OCI-LY7 (cell line): ENCODE measurements around the gene CISH. TPM values are rescaled to one million over a fixed set of nuclear protein-coding genes. Genes with fewer than 3 reads are reported as not detected.

Source experiments
- Bru-seq: library from RNA; stranded (reverse); fragments of 400-500 nt; gene quantifications from one replicate; lab custom pipeline; 2021; lab: Mats Ljungman, UMichigan
- BruChase-seq, 2 experiments: library from RNA; stranded (reverse); fragments of 400-500 nt; gene quantifications; one replicate each; lab custom pipeline; 2021; lab: Mats Ljungman, UMichigan
- BruUV-seq: library from RNA; stranded (reverse); fragments of 400-500 nt; replicated peaks from 2 replicates; lab custom pipeline; 2021; lab: Mats Ljungman, UMichigan
- CTCF ChIA-PET: fragments of 300-600 bp; sonication (Branson Sonifier 250); formaldehyde crosslinking; loops from one replicate; lab custom pipeline; 2022; ENCODE audit warnings: antibody characterized with exemption; ENCODE audit not compliant: unreplicated experiment; lab: Charles Lee
- POLR2A ChIA-PET: fragments of 300-600 bp; sonication (Branson Sonifier 250); formaldehyde crosslinking; loops from one replicate; lab custom pipeline; 2022; ENCODE audit warnings: antibody characterized with exemption; lab: Charles Lee
- DNase-seq: peaks from one replicate; pipeline ENCODE4 v3.0.0-alpha.2; 2015; ENCODE audit warnings: low spot score
- H2AFZ ChIP-seq: fragments of 200-600 bp; sonication (generic), shearing (Covaris generic); 2 replicates; pipeline ENCODE4 v1.6.1; 2014; ENCODE audit warnings: mild to moderate bottlenecking, antibody characterized with exemption, low read length, moderate library complexity
- H3K27ac ChIP-seq: fragments of 200-600 bp; sonication (generic); 2 replicates; pipeline ENCODE4 v1.5.1; 2014; ENCODE audit warnings: mixed run types, low read depth, mild to moderate bottlenecking, moderate library complexity, low read length, inconsistent platforms; ENCODE audit not compliant: poor library complexity, severe bottlenecking
- H3K36me3 ChIP-seq: fragments of 200-600 bp; sonication (generic); 2 replicates; pipeline ENCODE4 v1.6.1; 2014; ENCODE audit warnings: mild to moderate bottlenecking, antibody characterized with exemption, low read length, moderate library complexity, mixed read lengths; ENCODE audit not compliant: insufficient read depth
- H3K4me1 ChIP-seq: fragments of 200-600 bp; sonication (generic); 2 replicates; pipeline ENCODE4 v1.5.1; 2014; ENCODE audit warnings: mild to moderate bottlenecking, low read length; ENCODE audit not compliant: insufficient read depth, poor library complexity, severe bottlenecking
- H3K4me2 ChIP-seq: fragments of 200-600 bp; sonication (generic); 2 replicates; pipeline ENCODE4 v1.6.1; 2014; ENCODE audit warnings: mild to moderate bottlenecking, low read length
- H3K4me3 ChIP-seq: fragments of 200-600 bp; sonication (generic); 2 replicates; pipeline ENCODE4 v1.5.1; 2014; ENCODE audit warnings: mild to moderate bottlenecking, low read depth, low read length; ENCODE audit not compliant: poor library complexity, severe bottlenecking
- H3K79me2 ChIP-seq: fragments of 200-600 bp; sonication (generic); 2 replicates; pipeline ENCODE4 v1.6.1; 2016; ENCODE audit warnings: low read depth, mild to moderate bottlenecking, low read length, moderate library complexity, mixed read lengths; ENCODE audit not compliant: insufficient read depth
- H3K9me2 ChIP-seq: fragments of 200-600 bp; sonication (generic); 2 replicates; pipeline ENCODE4 v1.6.1; 2016; ENCODE audit warnings: mild to moderate bottlenecking, low read length, mixed read lengths; ENCODE audit not compliant: insufficient read depth
- H3K9me3 ChIP-seq: fragments of 200-600 bp; sonication (generic); 2 replicates; pipeline ENCODE4 v1.6.1; 2014; ENCODE audit warnings: mild to moderate bottlenecking, mixed run types, low read length, mixed read lengths
- H4K20me1 ChIP-seq: fragments of 200-600 bp; sonication (generic); 2 replicates; pipeline ENCODE4 v1.6.1; 2014; ENCODE audit warnings: mild to moderate bottlenecking, antibody characterized with exemption, low read length, moderate library complexity, mixed read lengths; ENCODE audit not compliant: insufficient read depth
- CTCF ChIP-seq: fragments of 200-600 bp; sonication (generic); conservative IDR thresholded peaks from 2 replicates; pipeline ENCODE4 v1.5.1; 2014; ENCODE audit warnings: mild to moderate bottlenecking, antibody characterized with exemption, low read length, moderate library complexity, mixed read lengths
- EZH2phosphoT487 ChIP-seq: fragments of 200-600 bp; sonication (generic); IDR thresholded peaks from 2 replicates; pipeline ENCODE4 v1.6.1; 2018; ENCODE audit warnings: low read depth, borderline replicate concordance, mild to moderate bottlenecking, mixed run types, antibody characterized with exemption, low read length, moderate library complexity, mixed read lengths
- intact Hi-C: fragments of 100-400 bp; cut with micrococcal nuclease; formaldehyde crosslinking; loops from one replicate; pipeline ENCODE4 v1.10.0; 2022; ENCODE audit not compliant: unreplicated experiment
- long read RNA-seq: library from polyadenylated mRNA; stranded (forward); transcript quantifications from one replicate; pipeline ENCODE4 v2.0.0, GENCODE V29; 2022
- total RNA-seq, 2 experiments: library from RNA; depleted of rRNA in 1 of 2; stranded (reverse); fragments of >200 nt in 1 of 2; shearing (Covaris generic) in 1 of 2; gene quantifications; 2 replicates each; pipeline ENCODE4 v1.2.3, GENCODE V29; 2014 to 2022

Gene CISH
- total RNA-seq (2014; rRNA removed; shearing (Covaris generic)) (0.05 TPM in 1 of 2 replicates, not detected in the other), total RNA-seq (2022) (not detected in 2 replicates), Bru-seq, nascent RNA (percentile 13 among the genes with signal in this experiment), BruChase-seq, experiment 1, labeled RNA remaining after a 6-hour chase (not detected), BruChase-seq, experiment 2, labeled RNA remaining after a 2-hour chase (not detected)
- long read RNA-seq, full-length matches to known transcripts: 1 of 1 reads
- long read RNA-seq, partial matches to known transcripts: 0 of 1 reads
- long read RNA-seq, other reads (novel, unspliced or antisense): 0 of 1 reads

GRCh38 chr3:50611464-50612233 is at the start of gene CISH:
Gene CISH (minus strand): TSS chr3:50611774. CDS start chr3:50611650, 124 bp downstream.
- Histone ChIP-seq H3K4me3 (peak within 1 kb of the TSS; percentile 68), H4K20me1 (no peaks in the 10 kb centered on the region), H3K9me2 (no peaks in the 10 kb centered on the region), H3K4me1 (peaks cover 7% of the 10 kb centered on the region), H3K79me2 (no peaks in the 10 kb centered on the region), H3K36me3 (no peaks in the 10 kb centered on the region), H2AFZ (peak within 1 kb of the TSS; percentile 66), H3K27ac (no peak within 1 kb of the TSS), H3K9me3 (no peaks in the 10 kb centered on the region), H3K4me2 (peak within 1 kb of the TSS; percentile 90)
- CTCF ChIA-PET: interaction anchor here (0.6 to 1.7 kb wide), 2 partner anchors 41 to 52 kb away, joined by 3 read pairs; no protein-coding TSS in a partner anchor
- no peak for TF ChIP-seq EZH2phosphoT487
- TF ChIP-seq CTCF: peak; percentile 72
- peak; percentile 78 for DNase-seq
- intact Hi-C loops: loop anchor here (5.0 to 10.0 kb wide), 2 partner anchors 59 to 363 kb away; no protein-coding TSS in a partner anchor
- BruUV-seq: no TSS peak
- POLR2A ChIA-PET: interaction anchor here (0.7 to 1.0 kb wide), 3 partner anchors 9 to 43 kb away, joined by 3 read pairs; no protein-coding TSS in a partner anchor

GRCh38 chr3:50660386-50660785 is 48.8 kb upstream of the CISH start:
- Histone ChIP-seq H3K4me2 (no peak overlapping the region), H3K4me3 (no peak overlapping the region), H3K9me3 (no peaks in the 10 kb centered on the region), H3K27ac (no peak overlapping the region), H3K9me2 (no peaks in the 10 kb centered on the region), H3K79me2 (no peaks in the 10 kb centered on the region), H3K36me3 (no peaks in the 10 kb centered on the region), H3K4me1 (no peaks in the 10 kb centered on the region), H4K20me1 (no peaks in the 10 kb centered on the region), H2AFZ (no peak overlapping the region)
- intact Hi-C loops: no loop called here
- POLR2A ChIA-PET: no interaction called here
- TF ChIP-seq EZH2phosphoT487: no peak
- TF ChIP-seq CTCF: no peak
- no peak for DNase-seq
- no TSS peak for BruUV-seq
- CTCF ChIA-PET: no interaction called here
